H9 (cell line): ENCODE measurements around the gene L3MBTL4. TPM values are rescaled to one million over a fixed set of nuclear protein-coding genes. Genes with fewer than 3 reads are reported as not detected.

Experiments used
- DNase-seq: peaks from one replicate; pipeline ENCODE4 v3.0.0-alpha.2; 2017
- H2AFZ ChIP-seq: one replicate; pipeline ENCODE4 v1.6.1; 2013; ENCODE audit warnings: mild to moderate bottlenecking, low read length, control low read depth, moderate library complexity
- H2AK5ac ChIP-seq: 2 replicates; pipeline ENCODE4 v1.6.1; 2013; ENCODE audit warnings: low read length, control low read depth, mixed read lengths; ENCODE audit not compliant: insufficient read length
- H2BK120ac ChIP-seq: one replicate; pipeline ENCODE4 v1.6.1; 2013; ENCODE audit warnings: low read depth, mild to moderate bottlenecking, low read length, control low read depth, inconsistent platforms; ENCODE audit not compliant: poor library complexity, severe bottlenecking
- H2BK12ac ChIP-seq: 2 replicates; pipeline ENCODE4 v1.6.1; 2013; ENCODE audit warnings: low read length, control low read depth, mixed read lengths, low read depth; ENCODE audit not compliant: insufficient read length
- H2BK15ac ChIP-seq: 2 replicates; pipeline ENCODE4 v1.6.1; 2013; ENCODE audit warnings: low read depth, low read length, control low read depth
- H2BK20ac ChIP-seq: one replicate; pipeline ENCODE4 v1.6.1; 2013; ENCODE audit warnings: low read depth, mild to moderate bottlenecking, low read length, control low read depth, inconsistent platforms; ENCODE audit not compliant: poor library complexity, severe bottlenecking
- H2BK5ac ChIP-seq: 2 replicates; pipeline ENCODE4 v1.6.1; 2013; ENCODE audit warnings: low read length, control low read depth, mixed read lengths; ENCODE audit not compliant: insufficient read length
- H3K14ac ChIP-seq: 2 replicates; pipeline ENCODE4 v1.6.1; 2013; ENCODE audit warnings: low read length, control low read depth; ENCODE audit not compliant: insufficient read depth
- H3K18ac ChIP-seq: 2 replicates; pipeline ENCODE4 v1.6.1; 2013; ENCODE audit warnings: low read depth, mild to moderate bottlenecking, mixed read lengths, low read length, control low read depth; ENCODE audit not compliant: insufficient read length
- H3K23ac ChIP-seq: 2 replicates; pipeline ENCODE4 v1.6.1; 2013; ENCODE audit warnings: low read length, control low read depth, mixed read lengths, low read depth; ENCODE audit not compliant: insufficient read length
- H3K23me2 ChIP-seq: 2 replicates; pipeline ENCODE4 v1.6.1; 2013; ENCODE audit warnings: low read depth, mild to moderate bottlenecking, mixed read lengths, low read length, control low read depth; ENCODE audit not compliant: insufficient read length, poor library complexity, severe bottlenecking
- H3K27ac ChIP-seq: 2 replicates; pipeline ENCODE4 v1.5.1; 2013; ENCODE audit warnings: low read length, control low read depth, mixed read lengths, low read depth; ENCODE audit not compliant: insufficient read length
- H3K27me3 ChIP-seq: 2 replicates; pipeline ENCODE4 v1.6.1; 2013; ENCODE audit warnings: low read length, control low read depth, inconsistent platforms; ENCODE audit not compliant: insufficient read depth
- H3K4ac ChIP-seq: 2 replicates; pipeline ENCODE4 v1.6.1; 2013; ENCODE audit warnings: low read depth, mild to moderate bottlenecking, control low read depth, inconsistent platforms, low read length, moderate library complexity
- H3K4me1 ChIP-seq: 2 replicates; pipeline ENCODE4 v1.6.1; 2013; ENCODE audit warnings: low read length, control low read depth, inconsistent platforms; ENCODE audit not compliant: insufficient read depth
- H3K4me2 ChIP-seq: 2 replicates; pipeline ENCODE4 v1.6.1; 2013; ENCODE audit warnings: low read length, control low read depth, mixed read lengths; ENCODE audit not compliant: insufficient read length, insufficient read depth
- H3K56ac ChIP-seq: 2 replicates; pipeline ENCODE4 v1.6.1; 2013; ENCODE audit warnings: low read depth, mild to moderate bottlenecking, mixed read lengths, low read length, control low read depth; ENCODE audit not compliant: insufficient read length
- H3K79me1 ChIP-seq: 2 replicates; pipeline ENCODE4 v1.6.1; 2013; ENCODE audit warnings: low read depth, mild to moderate bottlenecking, moderate library complexity, low read length, control low read depth, inconsistent platforms; ENCODE audit not compliant: insufficient read depth, poor library complexity, severe bottlenecking
- H3K79me2 ChIP-seq: 2 replicates; pipeline ENCODE4 v1.6.1; 2013; ENCODE audit warnings: low read length, control low read depth, inconsistent platforms; ENCODE audit not compliant: insufficient read depth
- H3K9ac ChIP-seq: 2 replicates; pipeline ENCODE4 v1.6.1; 2013; ENCODE audit warnings: low read length, control low read depth, mixed read lengths; ENCODE audit not compliant: insufficient read length; ENCODE audit errors: extremely low read depth
- H3K9me3 ChIP-seq: one replicate; pipeline ENCODE4 v1.6.1; 2013; ENCODE audit warnings: low read depth, low read length, inconsistent platforms; ENCODE audit not compliant: control insufficient read depth
- H3T11ph ChIP-seq: one replicate; pipeline ENCODE4 v1.6.1; 2013; ENCODE audit warnings: mild to moderate bottlenecking, low read length, control low read depth, inconsistent platforms
- H4K20me1 ChIP-seq: one replicate; pipeline ENCODE4 v1.6.1; 2013; ENCODE audit not compliant: control insufficient read depth, insufficient read length, insufficient read depth
- H4K5ac ChIP-seq: 2 replicates; pipeline ENCODE4 v1.6.1; 2013; ENCODE audit warnings: low read depth, mild to moderate bottlenecking, mixed read lengths, low read length, control low read depth; ENCODE audit not compliant: insufficient read length
- H4K8ac ChIP-seq: replicated peaks from 2 replicates; pipeline ENCODE4 v1.6.1; 2013; ENCODE audit warnings: low read length, control low read depth, mixed read lengths, low read depth; ENCODE audit not compliant: insufficient read length
- H4K91ac ChIP-seq: 2 replicates; pipeline ENCODE4 v1.6.1; 2013; ENCODE audit warnings: low read depth, mild to moderate bottlenecking, moderate library complexity, mixed read lengths, low read length, control low read depth; ENCODE audit not compliant: insufficient read length
- H3K27ac Mint-ChIP-seq, 3 experiments: 2 replicates in 2 of 3; 3 replicates in 1 of 3; pipeline ENCODE4 v1.8.0; 2020 to 2021; ENCODE audit warnings: mixed read lengths in 3 of 3, mild to moderate bottlenecking in 1 of 3, moderate library complexity in 1 of 3
- H3K27me3 Mint-ChIP-seq: 2 replicates; pipeline ENCODE4 v1.8.0; 2021; ENCODE audit warnings: low read depth, mild to moderate bottlenecking, moderate library complexity, mixed read lengths
- H3K36me3 Mint-ChIP-seq, 3 experiments: 2 replicates in 2 of 3; 3 replicates in 1 of 3; pipeline ENCODE4 v1.8.0; 2020 to 2021; ENCODE audit warnings: low read depth in 3 of 3, mixed read lengths in 3 of 3; ENCODE audit not compliant: insufficient read depth in 1 of 3
- H3K4me1 Mint-ChIP-seq, 2 experiments: 2 replicates each; pipeline ENCODE4 v1.8.0; 2020; ENCODE audit warnings: mixed read lengths in 2 of 2
- H3K4me3 Mint-ChIP-seq, 2 experiments: 2 replicates in 1 of 2; 3 replicates in 1 of 2; pipeline ENCODE4 v1.8.0; 2020 to 2021; ENCODE audit warnings: mild to moderate bottlenecking in 2 of 2, mixed read lengths in 2 of 2, moderate library complexity in 1 of 2
- H3K9me3 Mint-ChIP-seq, 2 experiments: 2 replicates in 1 of 2; 3 replicates in 1 of 2; pipeline ENCODE4 v1.8.0; 2020; ENCODE audit warnings: mild to moderate bottlenecking in 2 of 2, mixed read lengths in 2 of 2, moderate library complexity in 1 of 2
- total RNA-seq: library from RNA; stranded (reverse); gene quantifications from 2 replicates; pipeline ENCODE4 v1.2.1, GENCODE V29; 2021
- TF ChIP-seq, protein P1 (sequence below): fragments of 200-600 bp; sonication (generic); conservative IDR thresholded peaks from 3 replicates; pipeline ENCODE4 v1.8.0; 2021; ENCODE audit warnings: antibody characterized with exemption, mild to moderate bottlenecking

L3MBTL4 gene
- total RNA-seq, 1 experiment from 2014 or later = 1.9 TPM

DNA sequence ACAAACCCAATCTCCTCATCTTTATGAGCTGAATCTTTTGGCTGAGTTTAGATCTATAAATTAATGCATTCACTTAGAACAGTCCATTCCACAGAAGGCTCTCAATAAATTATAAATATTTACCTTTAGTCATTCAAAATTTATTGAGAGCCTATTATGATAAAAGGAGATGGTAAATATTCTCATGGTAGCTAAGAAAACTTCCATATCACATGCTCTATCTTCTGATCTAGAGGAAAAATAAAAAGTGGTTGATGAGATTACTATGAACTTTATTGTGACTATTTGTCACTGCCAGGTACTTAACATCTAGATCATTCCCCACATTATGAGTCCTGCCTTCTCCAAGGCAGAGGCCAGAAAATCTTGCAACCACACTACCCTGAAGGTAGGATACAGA lies 62.4 kb downstream of the L3MBTL4 start:
- H3K23me2 ChIP-seq = no peaks in the 10 kb centered on the region
- H2AFZ ChIP-seq = no peak overlapping the region
- H3K4me3 Mint-ChIP-seq = no peak overlapping the region
- no peak overlapping the region for H2BK120ac ChIP-seq
- no peak overlapping the region for H3K27ac Mint-ChIP-seq
- H3K27me3 ChIP-seq = no peaks in the 10 kb centered on the region
- no peak overlapping the region for H3K18ac ChIP-seq
- no peaks in the 10 kb centered on the region; the same call in 1 of the 2 replicates for H3K27me3 Mint-ChIP-seq
- H2BK12ac ChIP-seq = no peak overlapping the region
- no peak for DNase-seq
- H4K91ac ChIP-seq = no peak overlapping the region
- no peak overlapping the region for H4K5ac ChIP-seq
- peaks cover 7 to 12% of the 10 kb centered on the region in 2 experiments for H3K4me1 Mint-ChIP-seq
- no peaks in the 10 kb centered on the region for H3K79me1 ChIP-seq
- H3K23ac ChIP-seq = no peak overlapping the region
- H4K20me1 ChIP-seq = no peaks in the 10 kb centered on the region
- no peak overlapping the region for H2BK5ac ChIP-seq
- H3K4ac ChIP-seq = no peak overlapping the region
- H3K4me1 ChIP-seq = 0 out of 2 replicates have a peak, but pooled peaks cover 4% of the 10 kb centered on the region
- H3K9me3 ChIP-seq = no peaks in the 10 kb centered on the region
- no peaks in the 10 kb centered on the region for H3K36me3 Mint-ChIP-seq
- H3K9ac ChIP-seq = no peak overlapping the region
- no peak overlapping the region for H2BK20ac ChIP-seq
- no peak overlapping the region for H3T11ph ChIP-seq
- no peaks in the 10 kb centered on the region for H3K79me2 ChIP-seq
- H3K56ac ChIP-seq = no peak overlapping the region
- H3K9me3 Mint-ChIP-seq = no peaks in the 10 kb centered on the region; a peak in 1 of 5 replicates
- no peak overlapping the region for H4K8ac ChIP-seq
- TF ChIP-seq, protein P1, sequence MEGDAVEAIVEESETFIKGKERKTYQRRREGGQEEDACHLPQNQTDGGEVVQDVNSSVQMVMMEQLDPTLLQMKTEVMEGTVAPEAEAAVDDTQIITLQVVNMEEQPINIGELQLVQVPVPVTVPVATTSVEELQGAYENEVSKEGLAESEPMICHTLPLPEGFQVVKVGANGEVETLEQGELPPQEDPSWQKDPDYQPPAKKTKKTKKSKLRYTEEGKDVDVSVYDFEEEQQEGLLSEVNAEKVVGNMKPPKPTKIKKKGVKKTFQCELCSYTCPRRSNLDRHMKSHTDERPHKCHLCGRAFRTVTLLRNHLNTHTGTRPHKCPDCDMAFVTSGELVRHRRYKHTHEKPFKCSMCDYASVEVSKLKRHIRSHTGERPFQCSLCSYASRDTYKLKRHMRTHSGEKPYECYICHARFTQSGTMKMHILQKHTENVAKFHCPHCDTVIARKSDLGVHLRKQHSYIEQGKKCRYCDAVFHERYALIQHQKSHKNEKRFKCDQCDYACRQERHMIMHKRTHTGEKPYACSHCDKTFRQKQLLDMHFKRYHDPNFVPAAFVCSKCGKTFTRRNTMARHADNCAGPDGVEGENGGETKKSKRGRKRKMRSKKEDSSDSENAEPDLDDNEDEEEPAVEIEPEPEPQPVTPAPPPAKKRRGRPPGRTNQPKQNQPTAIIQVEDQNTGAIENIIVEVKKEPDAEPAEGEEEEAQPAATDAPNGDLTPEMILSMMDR = no peak
- H3K14ac ChIP-seq = no peak overlapping the region
- H3K4me2 ChIP-seq = no peak overlapping the region
- no peak overlapping the region for H2AK5ac ChIP-seq
- H2BK15ac ChIP-seq = no peak overlapping the region
- no peak overlapping the region for H3K27ac ChIP-seq
